Osteocyte (in vitro differentiated cells): Measurements from ENCODE around the gene PIK3AP1. TPM values are rescaled to one million over a fixed set of nuclear protein-coding genes. Genes with fewer than 3 reads are reported as not detected.

ENCODE experiments used
- DNase-seq: peaks from one replicate; pipeline ENCODE4 v3.0.0; 2021; ENCODE audit warnings: mixed read lengths; ENCODE audit not compliant: unreplicated experiment; ENCODE audit errors: extremely low spot score
- H3K27ac Mint-ChIP-seq: one replicate; pipeline ENCODE4 v1.8.0; 2021; ENCODE audit warnings: mild to moderate bottlenecking, mixed read lengths; ENCODE audit not compliant: unreplicated experiment
- H3K27me3 Mint-ChIP-seq: one replicate; pipeline ENCODE4 v1.8.0; 2021; ENCODE audit warnings: mixed read lengths; ENCODE audit not compliant: unreplicated experiment
- H3K36me3 Mint-ChIP-seq: one replicate; pipeline ENCODE4 v1.8.0; 2021; ENCODE audit warnings: mixed read lengths; ENCODE audit not compliant: unreplicated experiment
- H3K4me1 Mint-ChIP-seq: one replicate; pipeline ENCODE4 v1.8.0; 2021; ENCODE audit warnings: mixed read lengths; ENCODE audit not compliant: unreplicated experiment
- H3K4me3 Mint-ChIP-seq: one replicate; pipeline ENCODE4 v1.8.0; 2021; ENCODE audit warnings: mild to moderate bottlenecking, moderate library complexity, mixed read lengths; ENCODE audit not compliant: unreplicated experiment
- H3K9me3 Mint-ChIP-seq: one replicate; pipeline ENCODE4 v1.8.0; 2021; ENCODE audit warnings: mixed read lengths; ENCODE audit not compliant: unreplicated experiment
- CTCF ChIP-seq: fragments of 200-600 bp; sonication (generic); IDR thresholded peaks from 2 replicates; pipeline ENCODE4 v1.5.0; 2021; ENCODE audit warnings: antibody characterized with exemption, mild to moderate bottlenecking, moderate library complexity
- total RNA-seq: library from RNA; stranded (reverse); gene quantifications from 2 replicates; pipeline ENCODE4 v1.2.1, GENCODE V29; 2021

PIK3AP1 gene
- total RNA-seq, 1 donor from 2014 or later = 0.19 TPM

GRCh38 chr10:96660297-96660696, 60.0 kb downstream of the PIK3AP1 start:
- H3K4me1 Mint-ChIP-seq = no peaks in the 10 kb centered on the region
- no peaks in the 10 kb centered on the region for H3K9me3 Mint-ChIP-seq
- DNase-seq = no peak
- no peaks in the 10 kb centered on the region for H3K36me3 Mint-ChIP-seq
- TF ChIP-seq CTCF = no peak
- H3K27ac Mint-ChIP-seq = no peak overlapping the region
- H3K27me3 Mint-ChIP-seq = peaks cover 9% of the 10 kb centered on the region
- no peak overlapping the region for H3K4me3 Mint-ChIP-seq

- peaks cover 9% of the 10 kb centered on the region for H3K27me3 Mint-ChIP-seq
- TF ChIP-seq CTCF = no peak
- H3K36me3 Mint-ChIP-seq = no peaks in the 10 kb centered on the region
- no peaks in the 10 kb centered on the region for H3K9me3 Mint-ChIP-seq
- no peak for DNase-seq
- H3K27ac Mint-ChIP-seq = no peak overlapping the region
- no peaks in the 10 kb centered on the region for H3K4me1 Mint-ChIP-seq
- no peak overlapping the region for H3K4me3 Mint-ChIP-seq
Observed at GRCh38 chr10:96658844-96659243, 61.5 kb downstream of the PIK3AP1 start.

GRCh38 chr10:96657385-96657784, 62.9 kb downstream of the PIK3AP1 start:
- DNase-seq = no peak
- Mint-ChIP-seq H3K27me3 (peaks cover 9% of the 10 kb centered on the region), H3K4me3 (no peak overlapping the region), H3K9me3 (no peaks in the 10 kb centered on the region), H3K27ac (no peak overlapping the region), H3K4me1 (no peaks in the 10 kb centered on the region), H3K36me3 (no peaks in the 10 kb centered on the region)
- TF ChIP-seq CTCF = no peak

- Mint-ChIP-seq H3K36me3 (no peaks in the 10 kb centered on the region), H3K9me3 (no peaks in the 10 kb centered on the region), H3K4me3 (no peak overlapping the region), H3K27me3 (peaks cover 9% of the 10 kb centered on the region), H3K4me1 (no peaks in the 10 kb centered on the region), H3K27ac (no peak overlapping the region)
- no peak for DNase-seq
- TF ChIP-seq CTCF = no peak
Observed at GRCh38 chr10:96656839-96657238, 63.5 kb downstream of the PIK3AP1 start.

- no peak for DNase-seq
- Mint-ChIP-seq H3K27ac (no peak overlapping the region), H3K9me3 (no peaks in the 10 kb centered on the region), H3K27me3 (peaks cover 5% of the 10 kb centered on the region), H3K36me3 (no peaks in the 10 kb centered on the region), H3K4me1 (no peaks in the 10 kb centered on the region), H3K4me3 (no peak overlapping the region)
- no peak for TF ChIP-seq CTCF
Observed at GRCh38 chr10:96656198-96656577, 64.1 kb downstream of the PIK3AP1 start.
